Hematopoietic multipotent progenitor cell treated with erythropoietin and hydrocortisone succinate and interleukin-3 and kit ligand, for 8 days (in vitro differentiated cells): Measurements from ENCODE around the gene CYP3A7.
"Not testable (repeated sequence)": the region's sequence is repeated elsewhere in the genome, so short reads cannot be mapped to it uniquely, and the experiment has no call there.

Experiments
- DNase-seq: peaks from one replicate; pipeline ENCODE4 v3.0.0-alpha.2; 2015

CYP3A7 gene

GRCh38 chr7:99665312-99666012 is 69.5 kb downstream of the CYP3A7 start:
- peak; percentile 92 for DNase-seq

GRCh38 chr7:99657879-99658278 is 77.1 kb downstream of the CYP3A7 start:
- not testable (repeated sequence) for DNase-seq
